OCI-LY3 (cell line): ENCODE results near the gene FOXD4L3.
"Not testable (repeated sequence)": the region's sequence is repeated elsewhere in the genome, so short reads cannot be mapped to it uniquely, and the experiment has no call there.

Experiments
- H2AFZ ChIP-seq: fragments of 200-600, 300-600 bp; shearing (Covaris generic); 2 replicates; pipeline ENCODE4 v1.6.0; 2014; ENCODE audit warnings: antibody characterized with exemption, low read depth, low read length
- H3K27ac ChIP-seq: fragments of 200-600, 300-600 bp; sonication (generic); 2 replicates; pipeline ENCODE4 v1.5.1; 2014; ENCODE audit warnings: mild to moderate bottlenecking, low read length, moderate library complexity, mixed read lengths
- H3K27me3 ChIP-seq: fragments of 200-600, 300-600 bp; sonication (generic); 2 replicates; pipeline ENCODE4 v1.6.1; 2014; ENCODE audit warnings: low read depth, low read length, mixed read lengths
- H3K36me3 ChIP-seq: fragments of 200-600, 300-600 bp; sonication (generic); replicated peaks from 2 replicates; pipeline ENCODE3; 2014; ENCODE audit warnings: low read depth, low read length, mixed read lengths
- H3K4me1 ChIP-seq: fragments of 300-600, 200-600 bp; sonication (generic); 2 replicates; pipeline ENCODE4 v1.6.1; 2014; ENCODE audit warnings: low read length, mixed read lengths
- H3K4me2 ChIP-seq: fragments of 200-600, 300-600 bp; sonication (generic); 2 replicates; pipeline ENCODE4 v1.6.1; 2014; ENCODE audit warnings: low read length, mixed read lengths
- H3K4me3 ChIP-seq: fragments of 300-600, 200-600 bp; sonication (generic); 2 replicates; pipeline ENCODE4 v1.5.1; 2014; ENCODE audit warnings: antibody characterized with exemption, mild to moderate bottlenecking, low read length, moderate library complexity
- H3K79me2 ChIP-seq: fragments of 300-600, 200-600 bp; shearing (Covaris generic); 2 replicates; pipeline ENCODE4 v1.6.1; 2014; ENCODE audit warnings: mild to moderate bottlenecking, low read length, mixed read lengths
- H3K9ac ChIP-seq: fragments of 300-600, 200-600 bp; shearing (Covaris generic); 2 replicates; pipeline ENCODE4 v1.6.0; 2014; ENCODE audit warnings: mild to moderate bottlenecking, low read length, moderate library complexity
- H3K9me3 ChIP-seq: fragments of 200-600, 300-600 bp; shearing (Covaris generic); 2 replicates; pipeline ENCODE4 v1.6.1; 2014; ENCODE audit warnings: low read length, mixed read lengths; ENCODE audit not compliant: insufficient read depth
- H4K20me1 ChIP-seq: fragments of 200-600, 300-600 bp; sonication (generic); 2 replicates; pipeline ENCODE4 v1.6.1; 2016; ENCODE audit warnings: low read length, mixed read lengths; ENCODE audit not compliant: insufficient read depth

The FOXD4L3 gene

GRCh38 chr9:68302567-68302966 is at the start of gene FOXD4L3:
Gene FOXD4L3, plus strand, starts transcription at chr9:68302867. Its CDS starts 85 bp downstream, at chr9:68302952.
- not testable (repeated sequence) for H3K4me1 ChIP-seq

DNA sequence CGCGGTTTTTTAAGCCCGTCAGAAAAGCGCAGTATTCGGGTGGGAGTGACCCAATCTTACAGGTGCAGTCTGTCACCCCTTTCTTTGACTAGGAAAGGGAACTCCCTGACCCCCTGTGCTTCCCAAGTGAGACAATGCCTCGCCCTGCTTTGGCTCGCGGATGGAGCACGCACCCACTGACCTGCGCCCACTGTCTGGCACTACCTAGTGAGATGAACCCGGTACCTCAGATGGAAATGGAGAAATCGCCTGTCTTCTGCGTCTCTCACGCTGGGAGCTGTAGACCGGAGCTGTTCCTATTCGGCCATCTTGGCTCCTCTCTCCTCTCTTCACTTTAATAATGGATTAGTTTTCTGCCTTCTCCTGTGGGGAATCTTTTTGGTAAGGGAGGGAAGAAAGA is 21.6 kb upstream of the FOXD4L3 start:
- H4K20me1 ChIP-seq, H3K9me3 ChIP-seq, H2AFZ ChIP-seq, H3K27me3 ChIP-seq, H3K4me3 ChIP-seq, H3K36me3 ChIP-seq, H3K4me1 ChIP-seq, H3K27ac ChIP-seq, H3K4me2 ChIP-seq, H3K79me2 ChIP-seq, H3K9ac ChIP-seq: not testable (repeated sequence)

More at GRCh38 chr9:68302567-68302966, at the start of gene FOXD4L3:
- not testable (repeated sequence) for H3K4me3 ChIP-seq, H3K79me2 ChIP-seq, H3K27me3 ChIP-seq, H3K4me2 ChIP-seq, H3K36me3 ChIP-seq, H2AFZ ChIP-seq, H3K27ac ChIP-seq, H4K20me1 ChIP-seq, H3K9me3 ChIP-seq, H3K9ac ChIP-seq

DNA sequence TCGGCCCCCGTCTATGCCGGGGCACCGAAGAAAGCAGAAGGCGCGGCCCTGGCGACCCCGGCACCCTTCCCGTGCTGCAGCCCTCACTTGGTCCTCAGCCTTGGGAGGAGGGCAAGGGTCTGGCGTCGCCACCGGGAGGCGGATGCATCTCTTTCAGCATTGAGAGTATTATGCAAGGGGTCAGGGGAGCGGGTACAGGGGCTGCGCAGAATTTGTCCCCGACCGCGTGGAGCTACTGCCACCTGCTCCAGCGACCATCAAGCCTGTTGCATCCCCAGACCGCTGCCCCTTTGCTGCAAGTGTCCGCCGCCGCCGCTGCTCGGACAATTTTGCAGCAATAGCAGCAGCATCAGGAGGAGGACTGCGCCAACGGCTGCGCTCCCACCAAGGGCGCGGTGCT is 1.1 kb downstream of the FOXD4L3 start:
- H3K9me3 ChIP-seq, H3K79me2 ChIP-seq, H3K36me3 ChIP-seq, H3K4me3 ChIP-seq, H3K4me1 ChIP-seq, H2AFZ ChIP-seq, H3K4me2 ChIP-seq, H3K9ac ChIP-seq, H4K20me1 ChIP-seq, H3K27me3 ChIP-seq, H3K27ac ChIP-seq: not testable (repeated sequence)

DNA sequence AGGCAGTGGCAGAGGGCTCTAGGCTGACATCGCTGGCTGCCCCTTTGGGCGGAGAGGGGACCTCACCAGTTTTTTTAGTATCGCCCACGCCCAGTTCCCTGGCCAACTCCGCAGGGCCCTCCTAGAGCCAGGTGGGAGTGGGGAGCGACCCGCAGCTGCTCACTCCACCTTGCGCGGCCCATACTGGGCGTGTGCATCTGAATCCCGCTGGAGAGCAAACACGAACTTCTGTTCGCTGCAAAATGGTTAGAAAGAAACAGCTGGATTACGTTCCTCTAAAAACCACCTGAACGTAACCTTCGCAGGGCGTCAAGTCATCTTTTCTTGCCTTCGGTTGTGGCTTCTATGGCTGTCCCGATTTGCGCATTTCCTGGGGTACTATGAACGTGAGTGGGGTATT is 1.5 kb downstream of the FOXD4L3 start:
- H3K9ac ChIP-seq = not testable (repeated sequence)

DNA sequence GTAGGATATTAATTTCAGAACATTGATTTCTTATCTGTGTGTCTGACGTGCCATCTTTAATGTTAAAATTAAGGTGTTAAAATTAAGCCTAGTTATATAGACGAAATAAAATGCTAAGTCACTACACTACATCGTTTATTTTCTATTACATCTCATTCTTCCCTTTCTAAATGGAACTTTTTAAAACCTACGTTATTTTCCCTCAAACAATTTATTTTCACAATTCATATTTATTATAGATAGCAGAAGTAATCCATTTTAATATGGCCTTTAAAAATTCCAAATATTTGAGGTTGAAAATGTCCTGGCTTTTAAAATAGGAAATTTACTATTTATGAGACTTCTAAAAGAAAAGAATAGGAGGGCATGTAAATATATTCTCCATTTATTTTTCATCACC is 2.1 kb downstream of the FOXD4L3 start:
- not testable (repeated sequence) for H3K27me3 ChIP-seq, H2AFZ ChIP-seq, H3K4me3 ChIP-seq, H3K36me3 ChIP-seq, H3K79me2 ChIP-seq, H3K4me1 ChIP-seq, H3K9me3 ChIP-seq, H3K9ac ChIP-seq, H3K4me2 ChIP-seq, H4K20me1 ChIP-seq, H3K27ac ChIP-seq

More for the DNA sequence above, 1.5 kb downstream of the FOXD4L3 start:
- not testable (repeated sequence) for H2AFZ ChIP-seq, H3K27ac ChIP-seq, H3K4me2 ChIP-seq, H3K36me3 ChIP-seq, H3K9me3 ChIP-seq, H4K20me1 ChIP-seq, H3K27me3 ChIP-seq, H3K79me2 ChIP-seq, H3K4me1 ChIP-seq, H3K4me3 ChIP-seq

DNA sequence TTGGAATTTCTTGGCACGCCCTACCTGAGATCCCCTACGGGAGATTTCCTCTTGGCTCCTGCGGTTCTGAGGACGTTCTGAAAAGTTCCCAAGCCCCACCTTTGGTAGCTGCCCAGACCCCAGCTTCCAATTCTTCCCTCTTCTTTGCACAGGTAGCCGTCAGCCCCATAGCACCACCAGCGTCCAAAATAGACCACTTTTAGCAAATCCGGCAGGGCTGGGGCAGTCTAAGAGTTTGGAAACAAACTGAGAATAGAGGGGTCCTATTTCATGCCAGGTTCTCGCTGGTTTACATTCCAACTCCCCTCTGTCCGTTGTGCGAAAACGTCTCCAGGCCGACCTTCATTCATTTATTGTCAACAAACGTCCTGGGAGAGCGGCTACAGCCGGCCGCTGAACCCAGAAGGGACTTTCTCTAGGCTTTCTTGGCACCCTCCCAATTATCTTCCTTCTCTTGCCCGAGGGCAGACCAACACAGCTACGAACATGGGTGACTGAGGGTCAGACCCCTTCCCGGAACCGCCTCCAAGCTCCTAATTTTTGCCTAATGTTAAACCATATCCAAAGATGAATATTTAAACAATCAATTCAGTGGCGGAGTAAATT is 3.1 kb downstream of the FOXD4L3 start:
- not testable (repeated sequence) for H3K4me1 ChIP-seq, H3K79me2 ChIP-seq, H3K4me3 ChIP-seq, H3K9ac ChIP-seq, H3K9me3 ChIP-seq, H4K20me1 ChIP-seq, H3K27me3 ChIP-seq, H3K27ac ChIP-seq, H3K36me3 ChIP-seq, H3K4me2 ChIP-seq, H2AFZ ChIP-seq

GRCh38 chr9:68306391-68306964 is 3.8 kb downstream of the FOXD4L3 start:
- H3K79me2 ChIP-seq, H3K4me1 ChIP-seq, H2AFZ ChIP-seq, H3K36me3 ChIP-seq, H3K9me3 ChIP-seq, H3K27me3 ChIP-seq, H4K20me1 ChIP-seq, H3K4me2 ChIP-seq, H3K9ac ChIP-seq, H3K4me3 ChIP-seq, H3K27ac ChIP-seq: not testable (repeated sequence)

- H3K79me2 ChIP-seq, H3K4me1 ChIP-seq, H3K9me3 ChIP-seq, H3K27me3 ChIP-seq, H3K36me3 ChIP-seq, H3K4me2 ChIP-seq, H3K27ac ChIP-seq, H4K20me1 ChIP-seq, H2AFZ ChIP-seq, H3K4me3 ChIP-seq, H3K9ac ChIP-seq: not testable (repeated sequence)
Measured at GRCh38 chr9:68307127-68307526, 4.5 kb downstream of the FOXD4L3 start.

DNA sequence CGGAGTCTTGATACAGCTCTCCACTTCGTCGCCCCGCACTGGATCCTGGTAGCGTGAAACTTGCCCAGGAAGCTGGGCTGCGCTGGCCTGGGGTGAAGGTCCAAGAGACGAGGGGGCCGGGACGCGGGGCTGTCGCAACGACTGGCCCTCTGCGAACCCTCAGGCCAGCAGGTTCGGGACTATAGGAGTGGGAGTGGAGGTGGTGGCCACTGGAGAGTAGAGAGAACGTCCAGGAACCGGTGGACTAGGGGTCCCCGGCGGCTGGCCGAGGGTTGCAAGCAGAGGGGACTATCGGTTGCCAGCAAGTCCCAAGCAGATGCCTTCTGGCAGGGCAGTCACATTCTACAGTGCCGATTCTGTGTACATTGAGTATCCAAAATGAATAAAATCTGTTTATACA is 5.0 kb downstream of the FOXD4L3 start:
- H3K27ac ChIP-seq, H3K4me3 ChIP-seq, H3K4me2 ChIP-seq, H4K20me1 ChIP-seq, H3K9me3 ChIP-seq, H3K27me3 ChIP-seq, H3K9ac ChIP-seq, H2AFZ ChIP-seq, H3K4me1 ChIP-seq, H3K36me3 ChIP-seq, H3K79me2 ChIP-seq: not testable (repeated sequence)

DNA sequence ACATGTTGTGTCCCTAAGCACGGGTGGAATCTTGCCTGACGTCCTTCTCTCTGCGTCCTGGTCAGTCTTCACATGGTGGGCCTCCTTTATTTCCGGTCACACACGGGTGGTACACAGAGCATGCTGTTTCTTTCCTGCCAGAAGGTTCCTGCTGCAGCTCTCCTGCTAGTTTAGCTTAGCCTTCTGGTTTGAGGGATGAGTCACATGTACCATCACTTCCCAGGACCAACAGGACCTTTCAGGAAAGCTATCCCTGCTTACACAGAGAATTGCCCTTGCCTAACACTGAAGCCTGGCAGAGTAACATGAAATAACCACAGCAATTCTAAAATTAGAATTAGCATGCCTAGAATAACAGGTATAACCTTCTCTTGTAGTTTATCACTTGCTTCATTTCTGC is 8.5 kb downstream of the FOXD4L3 start:
- not testable (repeated sequence) for H4K20me1 ChIP-seq, H3K9me3 ChIP-seq, H3K36me3 ChIP-seq, H2AFZ ChIP-seq, H3K4me2 ChIP-seq, H3K4me1 ChIP-seq, H3K4me3 ChIP-seq, H3K27ac ChIP-seq, H3K27me3 ChIP-seq, H3K79me2 ChIP-seq, H3K9ac ChIP-seq
